ENCODE data around the gene PSMD9.
A peak's percentile ranks its signal among the peaks of the same experiment; 100 is the strongest.

The PSMD9 gene

DNA sequence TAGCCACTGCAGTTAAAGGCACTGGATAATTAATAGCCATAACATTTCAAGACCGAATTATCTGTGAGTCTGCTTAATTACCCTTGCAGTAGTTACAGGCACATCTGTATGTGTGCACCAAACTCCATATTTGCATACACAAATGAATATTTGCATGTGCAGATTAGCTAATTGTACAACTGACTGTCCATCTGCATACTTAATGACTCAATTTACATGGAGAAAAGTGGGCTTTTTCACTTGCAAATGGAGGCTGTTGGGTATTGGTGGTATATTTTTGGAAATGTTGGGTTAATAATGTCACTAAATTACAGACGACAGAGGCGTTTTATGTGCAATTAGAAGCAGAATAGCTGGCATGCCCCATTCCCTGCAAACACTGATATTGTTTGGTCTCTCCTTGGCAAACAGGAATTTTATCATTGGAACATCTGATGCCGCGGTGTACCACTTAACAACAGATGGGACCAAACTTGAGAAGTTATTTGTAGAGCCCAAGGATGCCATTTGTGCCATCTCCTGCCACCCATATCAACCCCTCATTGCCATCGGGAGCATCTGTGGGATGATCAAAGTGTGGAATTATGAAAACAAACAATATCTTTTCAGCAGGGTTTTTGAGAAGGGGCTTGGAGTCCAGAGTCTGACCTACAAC, 69.4 kb downstream of the PSMD9 start:
- peak; percentile 78 to 83 for DNase-seq

DNA sequence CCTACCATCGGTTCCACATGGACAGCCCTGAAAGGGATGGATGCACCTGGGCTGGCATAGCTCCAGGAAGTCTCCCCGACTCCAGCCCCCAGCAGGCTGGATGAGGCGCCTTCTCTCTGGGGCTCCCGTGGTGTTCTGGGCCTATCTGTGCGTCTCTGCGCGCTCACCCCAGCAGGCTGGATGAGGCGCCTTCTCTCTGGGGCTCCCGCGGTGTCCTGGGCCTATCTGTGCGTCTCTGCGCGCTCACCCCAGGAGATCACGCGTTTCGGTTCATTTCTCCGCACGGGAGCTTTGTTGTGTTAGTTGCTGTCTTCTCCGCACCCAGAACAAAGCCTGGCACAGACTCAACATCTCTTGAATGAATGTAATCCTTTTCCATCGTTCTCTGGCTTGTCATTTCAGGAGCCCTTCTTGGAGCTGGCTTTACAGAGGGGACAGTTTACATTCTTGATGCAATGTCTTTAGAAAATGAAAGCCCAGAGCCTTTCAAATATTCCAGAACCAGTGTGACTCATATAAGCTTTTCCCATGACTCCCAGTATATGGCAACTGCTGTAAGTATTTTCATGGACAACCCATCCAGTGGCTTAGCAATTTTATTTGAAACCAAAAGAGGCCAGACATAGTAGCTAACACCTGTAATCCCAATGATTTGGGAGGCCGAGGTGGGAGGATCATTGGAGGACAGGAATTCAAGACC, 70.1 kb downstream of the PSMD9 start:
- DNase-seq: peak; percentile 74 to 80

- no peak for DNase-seq
Measured at GRCh38 chr12:121960541-121960940, 72.0 kb downstream of the PSMD9 start.

- no peak for DNase-seq
Measured at GRCh38 chr12:121961195-121961879, 72.7 kb downstream of the PSMD9 start.

DNA sequence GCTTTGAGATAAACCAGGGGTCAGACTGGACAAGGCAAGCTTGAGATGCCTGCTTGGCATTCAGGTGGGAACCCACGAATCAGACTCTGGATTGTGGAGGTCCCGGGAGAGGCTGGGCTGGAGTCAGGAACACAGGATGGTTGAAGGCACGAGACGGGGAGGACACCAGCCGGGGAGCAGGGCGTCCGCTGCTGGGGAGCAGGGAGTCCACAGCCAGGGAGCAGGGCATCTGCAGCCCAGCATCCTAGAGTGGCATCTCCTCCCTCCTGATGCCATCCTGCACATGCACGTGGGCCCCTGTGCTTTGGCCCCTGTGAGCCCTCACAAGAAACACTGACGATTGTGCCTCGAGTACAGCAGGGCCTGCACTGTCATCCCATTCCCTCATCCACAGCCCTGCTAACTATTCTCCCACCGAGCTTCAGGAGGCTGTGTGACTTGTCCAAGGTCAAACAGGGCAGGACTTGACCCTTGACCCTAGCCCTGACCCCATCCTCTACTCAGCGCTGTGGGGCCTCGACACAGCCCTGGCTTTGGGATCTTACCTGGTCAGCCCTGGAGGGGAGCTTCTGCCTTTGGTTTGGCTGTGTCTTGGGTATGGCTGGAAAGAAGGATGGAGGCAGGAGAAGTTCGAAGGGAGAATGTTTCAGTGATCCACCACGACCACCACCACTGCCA, 74.9 kb downstream of the PSMD9 start:
- no peak for DNase-seq

DNA sequence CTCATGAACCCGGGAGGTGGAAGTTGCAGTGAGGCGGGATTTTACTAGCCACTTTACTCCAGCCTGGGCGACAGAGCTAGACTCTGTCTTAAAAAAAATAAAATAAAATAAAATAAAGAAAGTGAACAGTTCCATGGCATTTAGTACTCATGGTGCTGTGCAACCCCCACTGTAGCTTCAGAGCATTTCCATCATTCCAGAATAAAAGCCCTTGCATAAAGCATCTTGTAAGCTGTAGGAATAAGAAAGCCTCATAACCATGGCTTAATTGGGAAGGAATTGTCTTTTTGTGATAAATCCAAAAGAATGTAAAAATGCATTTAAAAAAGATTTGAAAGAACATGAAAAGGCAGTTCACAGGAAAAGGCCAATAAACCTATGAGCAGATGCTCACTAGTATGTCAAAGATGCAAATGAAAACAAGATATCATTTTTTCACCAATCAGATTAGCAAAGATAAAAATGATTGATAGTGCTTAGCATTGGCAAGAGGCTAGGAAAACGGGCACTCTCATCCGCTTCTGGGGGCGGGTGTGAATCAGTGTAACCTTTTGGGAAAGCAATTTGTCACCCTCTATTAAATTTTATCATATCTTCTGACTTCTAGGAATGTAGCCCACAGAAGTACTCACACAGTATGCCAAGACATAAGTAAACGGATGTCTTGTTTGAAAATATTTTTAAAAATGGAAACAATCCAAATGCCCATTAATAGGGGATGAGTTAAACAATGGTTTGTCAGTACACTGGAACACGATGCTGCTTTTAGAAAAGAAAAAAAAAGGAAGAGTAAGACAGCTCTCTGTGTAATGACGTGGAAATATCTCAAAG, 76.4 kb downstream of the PSMD9 start:
- peak in 1 of 2 experiments; percentile 16 for DNase-seq

DNA sequence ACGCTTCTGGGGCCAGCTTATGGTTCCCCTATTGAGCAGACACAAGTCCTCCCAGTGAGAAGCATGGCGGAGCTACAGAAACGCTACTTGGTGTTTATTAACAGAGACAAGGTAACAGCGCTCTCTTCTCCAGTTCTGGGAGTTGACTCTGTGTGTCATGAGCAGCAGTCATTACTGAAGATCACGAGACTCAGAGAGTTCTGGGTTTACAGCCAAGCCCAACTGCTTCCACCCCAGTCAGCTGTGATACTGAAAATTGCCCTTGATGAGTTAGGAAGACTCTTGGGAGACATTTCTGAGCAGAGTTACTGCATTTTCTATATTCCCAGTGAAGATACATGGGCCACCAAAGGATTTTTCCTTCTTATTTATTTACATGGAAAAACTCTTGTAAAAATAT, 78.4 kb downstream of the PSMD9 start:
- DNase-seq: no peak

Data from NCI-H526 (cell line).